GM12864 (cell line): Measurements from ENCODE around the gene JDP2.

Source experiments
- DNase-seq: peaks from one replicate; pipeline ENCODE4 v3.0.0-alpha.2; 2011; ENCODE audit warnings: low read depth
- H3K4me3 ChIP-seq: 2 replicates; pipeline ENCODE4 v1.5.1; 2011; ENCODE audit warnings: mild to moderate bottlenecking, low read depth, low read length, control low read depth
- TF ChIP-seq, protein P1 (sequence below): IDR thresholded peaks from 2 replicates; pipeline ENCODE4 v1.5.1; 2011; ENCODE audit warnings: low read depth, mild to moderate bottlenecking, moderate library complexity, low read length, control low read depth, inconsistent platforms; ENCODE audit errors: missing control alignments

JDP2 gene

DNA sequence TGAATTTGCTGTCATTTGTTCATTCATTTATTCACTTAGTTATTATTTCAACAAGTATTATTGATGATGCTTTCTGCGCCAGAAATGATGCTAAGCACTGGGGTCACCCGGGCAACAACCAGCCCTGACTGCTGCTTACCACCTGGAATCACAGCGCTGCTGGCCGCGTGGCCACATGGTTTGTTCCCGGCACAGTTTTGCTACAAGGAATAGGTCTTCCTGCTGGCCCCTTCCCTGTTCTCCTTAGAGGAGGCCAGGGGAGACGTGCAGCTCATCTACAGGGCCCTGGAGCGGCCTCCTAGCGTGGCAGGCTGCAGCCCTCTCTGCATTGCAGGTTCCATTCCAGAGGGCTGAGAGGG lies 7.0 kb downstream of the JDP2 start:
- DNase-seq, result no peak
- H3K4me3 ChIP-seq, result no peak overlapping the region
- TF ChIP-seq, protein P1, sequence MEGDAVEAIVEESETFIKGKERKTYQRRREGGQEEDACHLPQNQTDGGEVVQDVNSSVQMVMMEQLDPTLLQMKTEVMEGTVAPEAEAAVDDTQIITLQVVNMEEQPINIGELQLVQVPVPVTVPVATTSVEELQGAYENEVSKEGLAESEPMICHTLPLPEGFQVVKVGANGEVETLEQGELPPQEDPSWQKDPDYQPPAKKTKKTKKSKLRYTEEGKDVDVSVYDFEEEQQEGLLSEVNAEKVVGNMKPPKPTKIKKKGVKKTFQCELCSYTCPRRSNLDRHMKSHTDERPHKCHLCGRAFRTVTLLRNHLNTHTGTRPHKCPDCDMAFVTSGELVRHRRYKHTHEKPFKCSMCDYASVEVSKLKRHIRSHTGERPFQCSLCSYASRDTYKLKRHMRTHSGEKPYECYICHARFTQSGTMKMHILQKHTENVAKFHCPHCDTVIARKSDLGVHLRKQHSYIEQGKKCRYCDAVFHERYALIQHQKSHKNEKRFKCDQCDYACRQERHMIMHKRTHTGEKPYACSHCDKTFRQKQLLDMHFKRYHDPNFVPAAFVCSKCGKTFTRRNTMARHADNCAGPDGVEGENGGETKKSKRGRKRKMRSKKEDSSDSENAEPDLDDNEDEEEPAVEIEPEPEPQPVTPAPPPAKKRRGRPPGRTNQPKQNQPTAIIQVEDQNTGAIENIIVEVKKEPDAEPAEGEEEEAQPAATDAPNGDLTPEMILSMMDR, result no peak

- H3K4me3 ChIP-seq, result no peak overlapping the region
- TF ChIP-seq, protein P1, result no peak
- no peak for DNase-seq
Measured at GRCh38 chr14:75435473-75435872, 7.7 kb downstream of the JDP2 start.

DNA sequence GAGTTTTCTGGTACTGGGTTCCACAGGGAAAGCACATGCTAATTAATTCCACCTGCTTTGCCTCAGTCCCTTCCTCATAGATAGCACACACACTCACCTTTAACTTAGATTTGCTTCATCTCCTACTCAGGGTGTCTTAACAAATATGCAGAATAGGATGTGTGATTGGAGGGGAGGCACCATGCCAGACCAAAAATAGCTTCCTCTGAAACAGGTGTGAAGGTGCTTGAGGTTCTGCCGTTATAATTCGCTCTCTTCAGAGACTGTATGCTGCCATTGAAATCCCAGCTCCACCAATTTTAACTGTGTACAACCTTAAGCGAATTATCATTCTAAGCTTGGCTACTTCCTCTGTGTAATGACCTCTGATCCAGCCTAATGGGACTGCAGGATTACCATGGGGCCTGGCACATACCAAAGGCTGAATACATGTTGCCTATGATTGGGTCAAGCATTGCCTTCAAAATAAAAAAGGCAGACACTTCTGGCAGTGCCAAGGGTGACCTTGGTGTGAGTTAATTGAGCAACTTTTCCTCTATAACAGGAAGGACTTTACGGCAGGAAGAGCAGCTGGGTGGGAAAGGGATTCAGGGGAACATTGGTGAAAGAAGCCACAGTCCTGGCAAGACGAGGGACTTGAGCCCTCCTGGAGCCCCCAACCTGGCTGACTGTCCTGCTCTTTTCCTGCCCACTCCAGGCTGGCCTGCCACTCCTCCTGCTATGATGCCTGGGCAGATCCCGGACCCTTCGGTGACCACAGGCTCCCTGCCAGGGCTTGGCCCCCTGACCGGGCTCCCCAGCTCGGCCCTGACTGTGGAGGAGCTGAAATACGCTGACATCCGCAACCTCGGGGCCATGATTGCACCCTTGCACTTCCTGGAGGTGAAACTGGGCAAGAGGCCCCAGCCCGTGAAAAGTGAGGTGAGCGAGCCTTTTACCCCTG lies 9.7 kb downstream of the JDP2 start:
- TF ChIP-seq, protein P1, result no peak
- no peak overlapping the region for H3K4me3 ChIP-seq
- no peak for DNase-seq

- TF ChIP-seq, protein P1, result no peak
- no peak for DNase-seq
- H3K4me3 ChIP-seq, result no peak overlapping the region
Measured at GRCh38 chr14:75438486-75439080, 10.8 kb downstream of the JDP2 start.

DNA sequence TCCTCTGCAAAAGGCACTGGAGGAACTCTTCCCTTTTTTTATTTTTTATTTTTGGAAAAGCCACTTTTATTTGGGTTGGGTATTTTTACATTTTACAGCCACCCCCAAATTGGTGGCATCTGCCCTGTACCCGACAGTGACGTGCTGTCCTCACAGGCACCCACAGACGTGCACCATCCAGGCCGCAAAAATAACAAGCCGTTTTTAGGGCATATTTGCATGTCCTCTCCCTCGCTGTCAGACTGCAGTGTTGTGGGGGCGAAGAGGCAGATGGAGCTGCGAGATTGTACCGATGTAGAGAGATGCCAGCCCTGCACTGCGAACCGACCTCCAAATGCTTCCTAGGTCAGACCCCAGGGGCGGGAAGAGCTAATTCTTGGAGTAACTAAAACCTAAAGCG lies 12.2 kb downstream of the JDP2 start:
- DNase-seq, result no peak
- no peak overlapping the region for H3K4me3 ChIP-seq
- TF ChIP-seq, protein P1, result no peak

DNA sequence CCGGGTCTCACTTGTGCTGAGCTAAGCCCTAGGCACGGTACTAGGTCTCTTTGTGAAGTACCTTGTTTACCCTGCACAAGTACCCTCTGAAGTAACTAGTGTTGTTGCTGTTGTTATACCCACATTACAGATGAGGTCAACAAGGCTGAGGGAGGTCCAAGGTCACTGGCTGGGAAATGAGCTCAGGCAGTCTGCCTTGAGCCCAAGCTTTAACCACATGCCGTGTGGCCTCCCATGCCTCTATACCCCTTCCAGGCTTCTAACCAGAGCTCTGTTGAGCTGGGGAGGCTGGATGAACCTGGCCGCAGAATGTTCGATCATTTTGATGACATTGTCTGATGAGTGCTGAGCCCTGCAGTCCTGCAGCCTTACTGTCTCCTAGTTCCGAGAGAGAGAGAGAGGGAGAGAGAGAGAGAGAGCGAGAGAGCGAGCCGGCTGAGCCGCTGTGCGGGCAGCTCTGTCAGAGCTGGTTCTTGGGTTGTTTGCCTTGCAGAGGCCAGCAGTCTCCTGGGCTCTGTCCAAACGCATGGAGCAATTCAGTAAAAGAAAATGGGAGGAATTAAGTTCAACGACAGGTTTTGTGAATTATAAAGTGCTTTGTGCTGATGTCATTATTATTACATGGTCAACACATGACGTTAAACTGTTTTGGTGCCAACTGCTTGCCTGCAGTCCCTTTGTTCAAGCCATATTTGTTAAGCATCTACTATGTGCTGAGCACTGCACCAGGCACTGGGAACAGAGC lies 13.1 kb downstream of the JDP2 start:
- DNase-seq, result no peak
- H3K4me3 ChIP-seq, result no peak overlapping the region
- TF ChIP-seq, protein P1, result no peak
